Vagina (tissue), 2 donors: ENCODE measurements around the gene P2RY2.

Experiments used
- CTCF ChIP-seq, 3 experiments: fragments of 450-650 bp in 2 of 3; fragments of 200-600 bp in 1 of 3; sonication (generic) in 1 of 3; IDR thresholded peaks; one replicate each; pipeline ENCODE4 v1.5.1; 2017 to 2019; ENCODE audit warnings: antibody characterized with exemption in 3 of 3, mild to moderate bottlenecking in 2 of 3, moderate library complexity in 2 of 3
- POLR2A ChIP-seq, 2 donors: fragments of 450-650 bp; IDR thresholded peaks; one replicate each; pipeline ENCODE4 v1.6.1; 2017; ENCODE audit warnings: antibody characterized with exemption in 2 of 2, mild to moderate bottlenecking in 2 of 2, moderate library complexity in 2 of 2
- POLR2AphosphoS5 ChIP-seq, 2 donors: sonication (generic); formaldehyde crosslinking; IDR thresholded peaks; one replicate each; pipeline ENCODE4 v1.9.0; 2017; ENCODE audit warnings: antibody characterized with exemption in 2 of 2, mild to moderate bottlenecking in 2 of 2, low read depth in 1 of 2; ENCODE audit not compliant: insufficient read depth in 1 of 2

- no peak for TF ChIP-seq CTCF (IDR thresholded peaks at IDR 0.05)
- no peak for TF ChIP-seq POLR2AphosphoS5 (IDR thresholded peaks at IDR 0.05; ENCODE audit: insufficient read depth in 1 of 2, low read depth in 1 of 2)
- no peak for TF ChIP-seq POLR2A (IDR thresholded peaks at IDR 0.05)
Observed at GRCh38 chr11:73265278-73265810, 47.3 kb downstream of the P2RY2 start.
